H1 (cell line): ENCODE measurements around the gene RNF43. TPM values are rescaled to one million over a fixed set of nuclear protein-coding genes. Genes with fewer than 3 reads are reported as not detected.

Experiments
- CHD2 ChIP-seq: IDR thresholded peaks from 2 replicates; pipeline ENCODE4 v1.6.1; 2012; ENCODE audit warnings: low read length, improper control_type of control experiment
- polyA plus RNA-seq, 7 experiments: library from polyadenylated mRNA; depleted of rRNA in 3 of 7; stranded (reverse) in 5 of 7; unstranded in 2 of 7; fragments of >200 nt in 5 of 7; fragments of 200-250 nt in 2 of 7; gene quantifications; 1 replicate in 5 of 7; 2 replicates in 1 of 7; 4 replicates in 1 of 7; pipeline versions ENCODE4 v1.2.1 to v1.2.3, GENCODE V29; 2011 to 2013; ENCODE audit warnings: missing spikeins in 2 of 7, mixed read lengths in 2 of 7
- total RNA-seq: library from RNA; stranded (reverse); fragmentation: NEBNext Ultra II Directional; extraction: Animal tissue kit (Norgen Biotek cat#: 25700); gene quantifications from 2 replicates; pipeline ENCODE4 v1.2.1, GENCODE V29; 2021
- TF ChIP-seq, protein P1 (sequence below): IDR thresholded peaks from 2 replicates; pipeline ENCODE4 v1.6.1; 2012; ENCODE audit warnings: inconsistent platforms

Gene RNF43
- total and polyA plus RNA-seq, 2 of the 8 experiments (the other 6 are each of a cell fraction or from before 2014, with no cell fraction given), result 0.89 to 1.5 TPM

DNA sequence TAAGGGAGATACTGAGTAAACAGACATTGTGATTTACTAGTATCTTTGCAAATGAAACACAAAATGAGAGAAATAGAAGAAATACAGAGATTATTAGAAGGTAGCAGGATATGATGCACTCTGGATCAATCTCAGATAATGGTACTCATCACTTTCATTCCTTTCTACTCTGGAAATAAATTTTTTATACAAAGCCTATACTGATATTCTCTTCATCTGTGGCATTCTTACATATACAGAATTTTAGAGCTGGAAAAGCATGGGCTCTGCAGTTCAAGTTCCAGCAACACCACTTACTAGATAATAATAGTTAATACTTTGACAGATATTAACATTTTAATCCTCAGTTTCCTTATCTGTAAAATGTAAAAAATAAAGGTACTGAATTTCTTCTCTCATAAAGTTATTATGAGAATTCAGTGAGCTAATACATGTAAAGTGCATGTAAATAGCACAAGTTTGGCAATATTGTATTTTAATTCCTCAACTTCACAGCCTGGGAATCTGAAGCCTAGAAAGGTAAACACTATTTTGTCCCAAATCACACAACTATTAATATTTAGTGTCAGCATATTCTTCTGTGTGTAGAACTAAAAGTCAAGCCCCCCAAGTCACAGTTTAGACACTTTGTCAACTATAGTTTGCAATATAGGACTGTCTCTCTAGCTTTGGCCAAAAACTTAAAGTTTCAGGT lies 6.5 kb downstream of the RNF43 start (continued):
- TF ChIP-seq, protein P1, sequence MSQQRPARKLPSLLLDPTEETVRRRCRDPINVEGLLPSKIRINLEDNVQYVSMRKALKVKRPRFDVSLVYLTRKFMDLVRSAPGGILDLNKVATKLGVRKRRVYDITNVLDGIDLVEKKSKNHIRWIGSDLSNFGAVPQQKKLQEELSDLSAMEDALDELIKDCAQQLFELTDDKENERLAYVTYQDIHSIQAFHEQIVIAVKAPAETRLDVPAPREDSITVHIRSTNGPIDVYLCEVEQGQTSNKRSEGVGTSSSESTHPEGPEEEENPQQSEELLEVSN, result no peak
- TF ChIP-seq CHD2, result no peak
